SK-N-SH (cell line): ENCODE results near the gene POU3F1. TPM values are rescaled to one million over a fixed set of nuclear protein-coding genes. Genes with fewer than 3 reads are reported as not detected.

Experiments used
- CTCF ChIA-PET: fragments of 300-600, 350-600 bp; formaldehyde crosslinking; extraction: SDS; loops from one replicate; lab custom pipeline; 2021; lab: Yijun Ruan, JAX
- POLR2A ChIA-PET: fragments of 350-600 bp; sonication (Branson Sonifier 250); formaldehyde crosslinking; extraction: SDS; loops from one replicate; lab custom pipeline; 2020; ENCODE audit warnings: antibody characterized with exemption, inconsistent platforms; lab: Yijun Ruan, JAX
- DNase-seq: peaks from one replicate; pipeline ENCODE4 v3.0.0; 2012
- H2AFZ ChIP-seq: fragments of 200-600 bp; sonication (generic); 2 replicates; pipeline ENCODE4 v1.8.1; 2016; ENCODE audit warnings: antibody characterized with exemption, mild to moderate bottlenecking, low read depth
- H3F3A ChIP-seq: fragments of 200-600 bp; sonication (generic); replicated peaks from 2 replicates; pipeline ENCODE3; 2016; ENCODE audit warnings: antibody characterized with exemption, mild to moderate bottlenecking; ENCODE audit not compliant: insufficient read depth
- H3K27ac ChIP-seq, 2 experiments: fragments of 200-500 bp in 1 of 2; fragments of 200-600 bp in 1 of 2; sonication (Bioruptor generic) in 1 of 2; sonication (generic), shearing (Covaris generic) in 1 of 2; 2 replicates each; pipeline versions ENCODE4 v1.5.1 to v1.6.1; 2014 to 2016; ENCODE audit warnings: low read depth in 2 of 2, inconsistent platforms in 1 of 2, low read length in 1 of 2, mild to moderate bottlenecking in 1 of 2, mixed read lengths in 1 of 2
- H3K27me3 ChIP-seq: fragments of 200-600 bp; sonication (generic), shearing (Covaris generic); 2 replicates; pipeline ENCODE4 v1.6.1; 2016; ENCODE audit warnings: mixed run types; ENCODE audit not compliant: insufficient read depth
- H3K36me3 ChIP-seq, 2 experiments: fragments of 200-500 bp in 1 of 2; fragments of 200-600 bp in 1 of 2; sonication (Bioruptor generic) in 1 of 2; sonication (generic) in 1 of 2; replicated peaks in 1 of 2; 2 replicates each; pipeline versions ENCODE3 to v1.5.1; 2014 to 2016; ENCODE audit warnings: low read length in 1 of 2, mild to moderate bottlenecking in 1 of 2; ENCODE audit not compliant: insufficient read depth in 2 of 2, control insufficient read depth in 1 of 2
- H3K4me1 ChIP-seq, 2 experiments: fragments of 200-500 bp in 1 of 2; fragments of 200-600 bp in 1 of 2; sonication (Bioruptor generic) in 1 of 2; sonication (generic), shearing (Covaris generic) in 1 of 2; 2 replicates each; pipeline versions ENCODE4 v1.5.1 to v1.6.1; 2014 to 2016; ENCODE audit warnings: low read depth in 1 of 2, low read length in 1 of 2, mixed run types in 1 of 2; ENCODE audit not compliant: insufficient read depth in 2 of 2, control insufficient read depth in 1 of 2
- H3K4me2 ChIP-seq: fragments of 200-600 bp; sonication (generic), shearing (Covaris generic); 2 replicates; pipeline ENCODE4 v1.6.1; 2017; ENCODE audit warnings: mixed run types
- H3K4me3 ChIP-seq, 2 experiments: fragments of 200-500 bp in 1 of 2; fragments of 200-600 bp in 1 of 2; sonication (Bioruptor generic) in 1 of 2; sonication (generic), shearing (Covaris generic) in 1 of 2; 2 replicates each; pipeline versions ENCODE4 v1.5.1 to v1.8.1; 2014 to 2016; ENCODE audit warnings: low read depth in 2 of 2, inconsistent platforms in 1 of 2, low read length in 1 of 2, mild to moderate bottlenecking in 1 of 2, mixed read lengths in 1 of 2, moderate library complexity in 1 of 2
- H3K79me2 ChIP-seq: fragments of 200-600 bp; sonication (generic); 2 replicates; pipeline ENCODE4 v1.8.1; 2017; ENCODE audit warnings: mild to moderate bottlenecking; ENCODE audit not compliant: insufficient read depth
- H3K9ac ChIP-seq: fragments of 200-600 bp; sonication (generic); 2 replicates; pipeline ENCODE4 v1.6.1; 2017; ENCODE audit warnings: mixed run types
- H3K9me2 ChIP-seq: fragments of 200-600 bp; sonication (generic); 2 replicates; pipeline ENCODE4 v1.6.1; 2017; ENCODE audit warnings: mixed run types
- H3K9me3 ChIP-seq: fragments of 200-600 bp; sonication (generic); 2 replicates; pipeline ENCODE4 v1.6.1; 2017; ENCODE audit warnings: mixed run types, mild to moderate bottlenecking, moderate library complexity
- H4K20me1 ChIP-seq: fragments of 200-600 bp; sonication (generic); 2 replicates; pipeline ENCODE4 v1.6.1; 2017; ENCODE audit warnings: mild to moderate bottlenecking, mixed run types; ENCODE audit not compliant: insufficient read depth
- CHD2 ChIP-seq: fragments of 150-350 bp; IDR thresholded peaks from 2 replicates; pipeline ENCODE4 v1.6.1; 2018; ENCODE audit warnings: low read length; ENCODE audit not compliant: partially characterized antibody
- EZH2phosphoT487 ChIP-seq: fragments of 200-600 bp; sonication (generic); IDR thresholded peaks from 2 replicates; pipeline ENCODE4 v1.6.1; 2017; ENCODE audit warnings: low read depth, mixed run types, mild to moderate bottlenecking, antibody characterized with exemption, moderate library complexity, borderline replicate concordance
- FOXJ3 ChIP-seq: sonication (generic); formaldehyde crosslinking; IDR thresholded peaks from 2 replicates; pipeline ENCODE4 v1.5.1; 2020; ENCODE audit warnings: mild to moderate bottlenecking, missing genetic modification reagents
- FOXM1 ChIP-seq: IDR thresholded peaks from 2 replicates; pipeline ENCODE4 v1.4.0; 2012; ENCODE audit warnings: low read depth, mild to moderate bottlenecking
- MEF2A ChIP-seq: IDR thresholded peaks from 2 replicates; pipeline ENCODE4 v1.4.0; 2012; ENCODE audit warnings: low read depth, borderline replicate concordance
- MXI1 ChIP-seq: IDR thresholded peaks from 2 replicates; pipeline ENCODE4 v1.6.1; 2012; ENCODE audit warnings: mild to moderate bottlenecking, low read depth, low read length, improper control_type of control experiment
- POLR2AphosphoS5 ChIP-seq: IDR thresholded peaks from 2 replicates; pipeline ENCODE4 v1.6.1; 2012; ENCODE audit warnings: low read depth, low read length
- RCOR1 ChIP-seq: fragments of 150-350 bp; IDR thresholded peaks from 2 replicates; pipeline ENCODE4 v1.6.1; 2017; ENCODE audit warnings: antibody characterized with exemption, low read length
- SMC3 ChIP-seq: IDR thresholded peaks from 2 replicates; pipeline ENCODE4 v1.6.1; 2012; ENCODE audit warnings: low read depth, low read length, improper control_type of control experiment
- TAF1 ChIP-seq: IDR thresholded peaks from 2 replicates; pipeline ENCODE4 v1.6.1; 2012; ENCODE audit warnings: low read depth, mild to moderate bottlenecking, low read length, moderate library complexity, borderline replicate concordance
- TEAD4 ChIP-seq: IDR thresholded peaks from 2 replicates; pipeline ENCODE4 v1.4.0; 2012; ENCODE audit warnings: mild to moderate bottlenecking, borderline replicate concordance; ENCODE audit not compliant: insufficient read depth
- WGBS: methylation state at CpG from one replicate; pipeline ENCODE4 v1.1.6; 2017; ENCODE audit warnings: low lambda C conversion rate; 5-methylcytosine and 5-hydroxymethylcytosine counted together
- polyA plus RNA-seq, 3 experiments: library from polyadenylated mRNA; depleted of rRNA; stranded (reverse); fragments of >200 nt; gene quantifications; 2 replicates each; pipeline ENCODE4 v1.2.3, GENCODE V29; 2012
- TF ChIP-seq, protein P1 (sequence below): IDR thresholded peaks from 2 replicates; pipeline ENCODE4 v1.6.1; 2012; ENCODE audit warnings: mild to moderate bottlenecking, low read depth, low read length, moderate library complexity
- TF ChIP-seq, protein P2 (sequence below): IDR thresholded peaks from 2 replicates; pipeline ENCODE4 v1.4.0; 2012; ENCODE audit warnings: low read depth, borderline replicate concordance
- TF ChIP-seq, protein P3 (sequence below): IDR thresholded peaks from 2 replicates; pipeline ENCODE4 v1.4.0; 2012; ENCODE audit warnings: low read depth, borderline replicate concordance
- TF ChIP-seq, protein P4 (sequence below): fragments of 200-600 bp; sonication (generic); IDR thresholded peaks from 2 replicates; pipeline ENCODE4 v1.6.1; 2017; ENCODE audit warnings: antibody characterized with exemption, mild to moderate bottlenecking, moderate library complexity
- TF ChIP-seq, protein P5 (sequence below): IDR thresholded peaks from 2 replicates; pipeline ENCODE4; 2012

POU3F1 gene
- not detected in 2 replicates for polyA plus RNA-seq (2012; rRNA removed)
- polyA plus RNA-seq (2012; cell fraction: cytosol; rRNA removed) = not detected in 2 replicates
- polyA plus RNA-seq (2012; cell fraction: nucleus; rRNA removed) = not detected in 2 replicates

DNA sequence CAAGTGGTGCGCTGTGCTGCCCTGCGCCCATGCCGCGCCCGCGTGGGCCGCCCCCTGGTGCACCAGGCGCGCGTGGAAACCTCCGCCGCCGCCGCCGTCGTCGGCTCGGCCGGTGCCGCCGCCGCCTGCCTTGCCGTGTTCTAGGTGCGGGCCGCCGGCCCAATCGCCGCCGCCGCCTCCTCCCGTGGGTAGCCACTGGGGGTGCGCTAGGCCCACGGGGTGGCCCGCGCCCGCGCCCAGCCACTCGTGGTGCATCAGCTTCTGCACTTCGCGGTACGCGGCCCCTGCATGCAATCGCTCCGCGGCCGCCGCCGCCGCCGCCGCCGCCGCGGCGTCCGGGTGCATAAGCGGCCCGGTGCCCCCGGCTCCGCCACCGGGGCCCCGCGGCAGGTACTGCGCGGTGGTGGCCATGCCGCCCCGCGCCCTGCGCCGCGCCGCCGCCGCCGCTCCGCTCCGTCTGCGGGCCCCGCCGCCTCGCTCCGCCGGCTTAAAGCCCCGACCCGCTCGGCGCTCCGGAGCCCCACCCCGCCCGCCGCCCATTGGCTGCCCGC, at the start of gene POU3F1:
Gene POU3F1, minus strand, starts transcription at position 461 of the 551 bp plus-strand sequence. Its CDS starts 50 bp downstream, at position 411.
- no peaks in the 10 kb centered on the region for H3K9me2 ChIP-seq
- H3K36me3 ChIP-seq = no peaks in the 10 kb centered on the region
- peak; percentile 50 for DNase-seq
- H2AFZ ChIP-seq = 0 out of 2 replicates have a peak within 1 kb of the TSS, but pooled peaks have one; percentile 22
- no peak for TF ChIP-seq CHD2
- TF ChIP-seq, protein P1, sequence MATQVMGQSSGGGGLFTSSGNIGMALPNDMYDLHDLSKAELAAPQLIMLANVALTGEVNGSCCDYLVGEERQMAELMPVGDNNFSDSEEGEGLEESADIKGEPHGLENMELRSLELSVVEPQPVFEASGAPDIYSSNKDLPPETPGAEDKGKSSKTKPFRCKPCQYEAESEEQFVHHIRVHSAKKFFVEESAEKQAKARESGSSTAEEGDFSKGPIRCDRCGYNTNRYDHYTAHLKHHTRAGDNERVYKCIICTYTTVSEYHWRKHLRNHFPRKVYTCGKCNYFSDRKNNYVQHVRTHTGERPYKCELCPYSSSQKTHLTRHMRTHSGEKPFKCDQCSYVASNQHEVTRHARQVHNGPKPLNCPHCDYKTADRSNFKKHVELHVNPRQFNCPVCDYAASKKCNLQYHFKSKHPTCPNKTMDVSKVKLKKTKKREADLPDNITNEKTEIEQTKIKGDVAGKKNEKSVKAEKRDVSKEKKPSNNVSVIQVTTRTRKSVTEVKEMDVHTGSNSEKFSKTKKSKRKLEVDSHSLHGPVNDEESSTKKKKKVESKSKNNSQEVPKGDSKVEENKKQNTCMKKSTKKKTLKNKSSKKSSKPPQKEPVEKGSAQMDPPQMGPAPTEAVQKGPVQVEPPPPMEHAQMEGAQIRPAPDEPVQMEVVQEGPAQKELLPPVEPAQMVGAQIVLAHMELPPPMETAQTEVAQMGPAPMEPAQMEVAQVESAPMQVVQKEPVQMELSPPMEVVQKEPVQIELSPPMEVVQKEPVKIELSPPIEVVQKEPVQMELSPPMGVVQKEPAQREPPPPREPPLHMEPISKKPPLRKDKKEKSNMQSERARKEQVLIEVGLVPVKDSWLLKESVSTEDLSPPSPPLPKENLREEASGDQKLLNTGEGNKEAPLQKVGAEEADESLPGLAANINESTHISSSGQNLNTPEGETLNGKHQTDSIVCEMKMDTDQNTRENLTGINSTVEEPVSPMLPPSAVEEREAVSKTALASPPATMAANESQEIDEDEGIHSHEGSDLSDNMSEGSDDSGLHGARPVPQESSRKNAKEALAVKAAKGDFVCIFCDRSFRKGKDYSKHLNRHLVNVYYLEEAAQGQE = no peak
- no peak for TF ChIP-seq FOXM1
- no peak for TF ChIP-seq TAF1
- no CpG with 5 or more reads among the region's 92 CpGs for WGBS
- H3K4me1 ChIP-seq = no peaks in the 10 kb centered on the region; a peak in 1 of 4 replicates
- peak within 1 kb of the TSS; percentile 44 to 59 for H3K4me3 ChIP-seq
- ChIA-PET CTCF (interaction anchor here (0.7 to 5.8 kb wide), 10 partner anchors 9 to 56 kb away, joined by 3 to 20 read pairs (median 3); no protein-coding TSS in a partner anchor), POLR2A (no interaction called here)
- H3K4me2 ChIP-seq = peak within 1 kb of the TSS; percentile 79
- H3K27ac ChIP-seq = no peak within 1 kb of the TSS
- H3K9me3 ChIP-seq = no peaks in the 10 kb centered on the region
- peaks cover 60% of the 10 kb centered on the region for H3K27me3 ChIP-seq
- H3K9ac ChIP-seq = no peak within 1 kb of the TSS
- no peaks in the 10 kb centered on the region for H3F3A ChIP-seq
- H3K79me2 ChIP-seq = no peaks in the 10 kb centered on the region
- peaks cover 4% of the 10 kb centered on the region; the same call in 1 of the 2 replicates for H4K20me1 ChIP-seq

DNA sequence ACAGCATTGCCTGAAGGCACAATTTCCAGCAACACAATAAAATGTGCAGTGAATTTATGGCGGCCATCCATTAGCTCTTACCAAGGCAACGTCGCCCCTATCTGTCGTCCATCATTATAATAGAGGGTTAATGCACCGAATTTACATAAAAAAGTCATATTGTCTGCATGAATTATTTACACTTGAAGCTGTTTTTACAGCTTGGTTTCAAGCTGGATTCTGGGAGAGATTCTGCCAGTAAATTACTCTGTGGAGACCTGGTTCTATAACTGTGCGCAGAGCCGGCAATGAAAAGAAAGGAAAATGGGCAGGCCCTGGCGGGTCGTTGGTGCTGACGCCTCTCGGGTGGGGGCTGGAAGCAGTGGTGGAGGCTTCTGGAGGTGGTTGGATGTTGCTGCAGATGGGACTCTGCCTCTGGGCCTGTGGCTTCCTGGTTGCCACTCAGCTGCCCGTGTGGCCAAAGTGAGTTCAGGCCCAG, 48.9 kb upstream of the POU3F1 start:
- no peak overlapping the region for H3K27ac ChIP-seq
- H4K20me1 ChIP-seq = no peaks in the 10 kb centered on the region
- H3K4me2 ChIP-seq = no peak overlapping the region
- POLR2A ChIA-PET = no interaction called here
- WGBS = 52% methylated on average over 12 of the region's 12 CpGs
- CTCF ChIA-PET = interaction anchor here (1.4 kb wide), 1 partner anchor 11 kb away, joined by 5 read pairs; no protein-coding TSS in a partner anchor
- H3K4me3 ChIP-seq = no peak overlapping the region
- no peaks in the 10 kb centered on the region for H3K9me2 ChIP-seq
- peaks cover 21% of the 10 kb centered on the region; the same call in 1 of the 2 replicates for H3K27me3 ChIP-seq
- DNase-seq = no peak
- H2AFZ ChIP-seq = no peak overlapping the region
- H3F3A ChIP-seq = no peaks in the 10 kb centered on the region
- no peaks in the 10 kb centered on the region for H3K79me2 ChIP-seq
- H3K4me1 ChIP-seq = no peaks in the 10 kb centered on the region; a peak in 1 of 4 replicates
- H3K9ac ChIP-seq = no peak overlapping the region
- H3K9me3 ChIP-seq = no peaks in the 10 kb centered on the region
- H3K36me3 ChIP-seq = no peaks in the 10 kb centered on the region
- TF ChIP-seq, protein P2, sequence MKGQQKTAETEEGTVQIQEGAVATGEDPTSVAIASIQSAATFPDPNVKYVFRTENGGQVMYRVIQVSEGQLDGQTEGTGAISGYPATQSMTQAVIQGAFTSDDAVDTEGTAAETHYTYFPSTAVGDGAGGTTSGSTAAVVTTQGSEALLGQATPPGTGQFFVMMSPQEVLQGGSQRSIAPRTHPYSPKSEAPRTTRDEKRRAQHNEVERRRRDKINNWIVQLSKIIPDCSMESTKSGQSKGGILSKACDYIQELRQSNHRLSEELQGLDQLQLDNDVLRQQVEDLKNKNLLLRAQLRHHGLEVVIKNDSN = no peak
- TF ChIP-seq EZH2phosphoT487 (no peak), CHD2 (no peak), MEF2A (no peak), RCOR1 (no peak), SMC3 (no peak), TAF1 (no peak), MXI1 (no peak), FOXJ3 (no peak), TEAD4 (no peak), POLR2AphosphoS5 (no peak)
- TF ChIP-seq, protein P3, sequence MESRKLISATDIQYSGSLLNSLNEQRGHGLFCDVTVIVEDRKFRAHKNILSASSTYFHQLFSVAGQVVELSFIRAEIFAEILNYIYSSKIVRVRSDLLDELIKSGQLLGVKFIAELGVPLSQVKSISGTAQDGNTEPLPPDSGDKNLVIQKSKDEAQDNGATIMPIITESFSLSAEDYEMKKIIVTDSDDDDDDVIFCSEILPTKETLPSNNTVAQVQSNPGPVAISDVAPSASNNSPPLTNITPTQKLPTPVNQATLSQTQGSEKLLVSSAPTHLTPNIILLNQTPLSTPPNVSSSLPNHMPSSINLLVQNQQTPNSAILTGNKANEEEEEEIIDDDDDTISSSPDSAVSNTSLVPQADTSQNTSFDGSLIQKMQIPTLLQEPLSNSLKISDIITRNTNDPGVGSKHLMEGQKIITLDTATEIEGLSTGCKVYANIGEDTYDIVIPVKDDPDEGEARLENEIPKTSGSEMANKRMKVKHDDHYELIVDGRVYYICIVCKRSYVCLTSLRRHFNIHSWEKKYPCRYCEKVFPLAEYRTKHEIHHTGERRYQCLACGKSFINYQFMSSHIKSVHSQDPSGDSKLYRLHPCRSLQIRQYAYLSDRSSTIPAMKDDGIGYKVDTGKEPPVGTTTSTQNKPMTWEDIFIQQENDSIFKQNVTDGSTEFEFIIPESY = no peak
- TF ChIP-seq, protein P4, sequence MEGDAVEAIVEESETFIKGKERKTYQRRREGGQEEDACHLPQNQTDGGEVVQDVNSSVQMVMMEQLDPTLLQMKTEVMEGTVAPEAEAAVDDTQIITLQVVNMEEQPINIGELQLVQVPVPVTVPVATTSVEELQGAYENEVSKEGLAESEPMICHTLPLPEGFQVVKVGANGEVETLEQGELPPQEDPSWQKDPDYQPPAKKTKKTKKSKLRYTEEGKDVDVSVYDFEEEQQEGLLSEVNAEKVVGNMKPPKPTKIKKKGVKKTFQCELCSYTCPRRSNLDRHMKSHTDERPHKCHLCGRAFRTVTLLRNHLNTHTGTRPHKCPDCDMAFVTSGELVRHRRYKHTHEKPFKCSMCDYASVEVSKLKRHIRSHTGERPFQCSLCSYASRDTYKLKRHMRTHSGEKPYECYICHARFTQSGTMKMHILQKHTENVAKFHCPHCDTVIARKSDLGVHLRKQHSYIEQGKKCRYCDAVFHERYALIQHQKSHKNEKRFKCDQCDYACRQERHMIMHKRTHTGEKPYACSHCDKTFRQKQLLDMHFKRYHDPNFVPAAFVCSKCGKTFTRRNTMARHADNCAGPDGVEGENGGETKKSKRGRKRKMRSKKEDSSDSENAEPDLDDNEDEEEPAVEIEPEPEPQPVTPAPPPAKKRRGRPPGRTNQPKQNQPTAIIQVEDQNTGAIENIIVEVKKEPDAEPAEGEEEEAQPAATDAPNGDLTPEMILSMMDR = no peak
- TF ChIP-seq, protein P5, sequence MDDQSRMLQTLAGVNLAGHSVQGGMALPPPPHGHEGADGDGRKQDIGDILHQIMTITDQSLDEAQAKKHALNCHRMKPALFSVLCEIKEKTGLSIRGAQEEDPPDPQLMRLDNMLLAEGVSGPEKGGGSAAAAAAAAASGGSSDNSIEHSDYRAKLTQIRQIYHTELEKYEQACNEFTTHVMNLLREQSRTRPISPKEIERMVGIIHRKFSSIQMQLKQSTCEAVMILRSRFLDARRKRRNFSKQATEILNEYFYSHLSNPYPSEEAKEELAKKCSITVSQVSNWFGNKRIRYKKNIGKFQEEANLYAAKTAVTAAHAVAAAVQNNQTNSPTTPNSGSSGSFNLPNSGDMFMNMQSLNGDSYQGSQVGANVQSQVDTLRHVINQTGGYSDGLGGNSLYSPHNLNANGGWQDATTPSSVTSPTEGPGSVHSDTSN = no peak
